Measurements from ENCODE around the gene HID1. TPM values are rescaled to one million over a fixed set of nuclear protein-coding genes. Genes with fewer than 3 reads are reported as not detected.
A peak's percentile ranks its signal among the peaks of the same experiment; 100 is the strongest.
"Not testable (repeated sequence)": the region's sequence is repeated elsewhere in the genome, so short reads cannot be mapped to it uniquely, and the experiment has no call there.

The HID1 gene
- total and polyA plus RNA-seq, 5 experiments from 2014 or later: 4.2 to 15.0 (median 6.9) TPM

- H3K4me1 Mint-ChIP-seq: peaks cover 3 to 9% (median 7%) of the 10 kb centered on the region in 4 donors
- H3K27me3 Mint-ChIP-seq: no peaks in the 10 kb centered on the region
- no peak overlapping the region for H3K4me3 Mint-ChIP-seq
- POLR2A ChIA-PET: interaction anchor here (0.6 kb wide), 1 partner anchor 31 kb away, joined by 3 read pairs; no protein-coding TSS in a partner anchor
- H3K9me3 Mint-ChIP-seq: no peaks in the 10 kb centered on the region
- no peak for DNase-seq
- no peak overlapping the region for H3K27ac Mint-ChIP-seq
- ATAC-seq: no peak
- H3K36me3 Mint-ChIP-seq: no peaks in the 10 kb centered on the region
These were observed 21.9 kb upstream of the HID1 start for GRCh38 chr17:74994440-74994839.

DNA sequence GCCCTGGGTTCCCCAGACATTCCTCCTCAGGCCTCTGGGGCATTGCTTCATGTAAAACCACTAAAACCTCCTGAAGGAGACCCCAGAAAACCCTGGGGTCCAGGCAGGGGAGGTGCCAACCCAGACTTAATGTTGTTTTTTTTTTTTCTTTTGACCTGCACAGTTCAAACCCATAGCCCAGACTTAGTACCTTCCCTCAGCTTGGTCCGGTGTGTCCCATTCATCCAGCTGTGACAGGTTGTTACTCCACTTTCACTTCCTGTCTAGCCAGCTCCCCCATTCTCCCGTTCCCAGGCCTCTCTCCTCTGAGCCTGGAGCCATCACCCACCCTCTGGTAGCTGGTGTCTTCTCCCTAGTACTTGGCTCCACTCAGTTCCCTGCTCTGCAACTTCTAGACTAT is 19.7 kb upstream of the HID1 start:
- POLR2A ChIA-PET: interaction anchor here (5.9 kb wide), 1 partner anchor 20 kb away, joined by 35 read pairs; the partner anchor contains the start of gene MRPL58
- Mint-ChIP-seq H3K36me3 (no peaks in the 10 kb centered on the region), H3K4me3 (no peak overlapping the region), H3K27me3 (peaks cover 0 to under 1% (median 0%) of the 10 kb centered on the region in 5 donors), H3K4me1 (peaks cover 1 to 5% (median 2%) of the 10 kb centered on the region in 4 donors), H3K9me3 (no peaks in the 10 kb centered on the region), H3K27ac (no peak overlapping the region)
- ATAC-seq: no peak
- DNase-seq: no peak

- Mint-ChIP-seq H3K4me3 (peak overlapping the region in 1 of 10 donors; percentile 56), H3K27me3 (peaks cover 0 to 2% (median 0%) of the 10 kb centered on the region in 5 donors), H3K4me1 (peaks cover 6 to 13% (median 7%) of the 10 kb centered on the region in 4 donors), H3K9me3 (no peaks in the 10 kb centered on the region), H3K27ac (no peak overlapping the region), H3K36me3 (no peaks in the 10 kb centered on the region)
- DNase-seq (no peak), ATAC-seq (no peak)
- POLR2A ChIA-PET: interaction anchor here (0.7 to 5.9 kb wide), 2 partner anchors 21 to 345 kb away, joined by 5 to 35 read pairs; partner anchors contain the start of gene MRPL58
These were observed 18.1 kb upstream of the HID1 start for GRCh38 chr17:74990581-74991105.

DNA sequence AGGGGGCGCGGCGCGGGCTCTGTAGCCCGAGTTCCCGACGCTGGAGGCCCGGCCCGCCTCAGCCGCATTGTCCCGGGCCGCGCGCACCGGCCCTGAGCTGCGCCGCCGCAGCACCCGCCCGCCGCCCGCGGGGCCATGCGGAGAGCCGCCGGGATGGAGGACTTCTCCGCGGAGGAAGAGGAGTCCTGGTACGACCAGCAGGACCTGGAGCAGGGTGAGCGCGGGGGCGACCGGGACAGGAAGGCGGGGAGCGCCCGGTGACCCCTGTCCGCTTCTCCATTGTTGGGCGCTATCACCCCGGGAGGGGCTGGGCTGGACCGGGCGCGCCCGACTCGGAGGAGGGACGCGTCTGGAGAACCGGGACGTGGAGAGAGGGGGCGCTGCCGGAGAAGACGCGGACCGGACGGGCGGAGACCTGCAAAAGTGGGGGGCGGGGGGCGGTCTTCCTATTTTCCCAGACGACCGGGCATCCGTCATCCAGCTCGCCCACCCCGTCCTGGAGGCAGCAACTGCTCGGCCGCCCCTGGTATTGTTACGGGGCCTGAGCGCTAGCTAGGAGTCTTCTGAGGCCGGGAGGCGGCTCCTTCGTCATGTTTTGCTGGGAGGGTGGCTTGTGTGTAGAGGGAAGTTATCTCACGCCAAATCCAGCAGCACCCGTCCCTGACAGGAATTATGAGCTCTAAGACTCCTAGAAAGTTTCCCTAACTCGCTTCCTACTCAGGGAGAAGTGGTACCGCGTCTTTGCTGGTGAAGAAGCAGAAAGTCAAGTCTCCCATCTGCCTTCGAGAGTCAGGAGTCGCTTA is 15.6 kb upstream of the HID1 start:
- peak overlapping the region in 3 of 10 donors; percentile 7 to 41 (median 41) for H3K27ac Mint-ChIP-seq
- H3K27me3 Mint-ChIP-seq: peaks cover 0 to 5% (median 0%) of the 10 kb centered on the region in 5 donors
- ATAC-seq (peak; percentile 54 to 62), DNase-seq (peak in 3 of 10 donors; percentile 16 to 31 (median 19))
- H3K36me3 Mint-ChIP-seq: no peaks in the 10 kb centered on the region
- H3K4me3 Mint-ChIP-seq: peak overlapping the region; percentile 71 to 86 (median 77)
- peaks cover 6 to 15% (median 7%) of the 10 kb centered on the region in 4 donors for H3K4me1 Mint-ChIP-seq
- H3K9me3 Mint-ChIP-seq: no peaks in the 10 kb centered on the region
- POLR2A ChIA-PET: interaction anchor here (0.5 to 5.9 kb wide), 7 partner anchors 15 to 144 kb away, joined by 3 to 35 read pairs (median 6); partner anchors contain the start of gene MRPL58

DNA sequence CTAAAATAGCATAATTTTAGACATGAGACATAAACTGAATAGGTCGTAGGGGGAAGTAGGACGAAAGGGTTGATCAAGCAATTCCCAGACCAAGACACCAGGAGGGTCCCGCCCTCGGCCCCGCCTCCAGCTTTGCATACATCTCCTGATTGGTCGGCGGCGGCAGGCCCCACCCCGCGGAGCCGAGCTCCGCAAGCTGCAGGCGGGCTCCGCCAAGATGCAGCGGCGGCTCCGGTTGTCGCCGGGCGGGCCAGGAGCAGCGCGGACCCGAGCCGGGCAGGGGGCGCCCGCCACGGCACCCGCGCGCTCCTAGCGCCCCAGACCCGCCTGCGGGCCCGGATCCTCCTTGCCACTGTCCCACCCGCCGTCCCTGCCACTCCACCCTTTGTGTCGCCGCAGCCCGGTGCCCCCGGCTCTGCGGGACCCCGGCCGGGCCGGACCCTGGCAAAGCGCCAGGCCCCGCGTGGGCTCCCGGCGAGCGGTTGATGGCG is 14.9 kb upstream of the HID1 start, which contains the start of gene CDR2L:
Gene CDR2L (plus strand): TSS at position 215 of the 491 bp plus-strand sequence. CDS start 412 bp downstream, outside the sequence.
- peaks cover 0 to 5% (median 0%) of the 10 kb centered on the region in 5 donors for H3K27me3 Mint-ChIP-seq
- POLR2A ChIA-PET: interaction anchor here (0.7 to 5.9 kb wide), 8 partner anchors 14 to 49 kb away, joined by 3 to 35 read pairs (median 6); partner anchors contain the start of gene MRPL58
- H3K36me3 Mint-ChIP-seq: no peaks in the 10 kb centered on the region
- H3K9me3 Mint-ChIP-seq: no peaks in the 10 kb centered on the region
- ATAC-seq (peak; percentile 95), DNase-seq (peak; percentile 83 to 94 (median 91))
- peaks cover 5 to 19% (median 9%) of the 10 kb centered on the region in 4 donors for H3K4me1 Mint-ChIP-seq
- H3K27ac Mint-ChIP-seq: peak within 1 kb of the TSS in 7 of 10 donors; percentile 5 to 89 (median 49)
- H3K4me3 Mint-ChIP-seq: peak within 1 kb of the TSS; percentile 79 to 92 (median 87)

DNA sequence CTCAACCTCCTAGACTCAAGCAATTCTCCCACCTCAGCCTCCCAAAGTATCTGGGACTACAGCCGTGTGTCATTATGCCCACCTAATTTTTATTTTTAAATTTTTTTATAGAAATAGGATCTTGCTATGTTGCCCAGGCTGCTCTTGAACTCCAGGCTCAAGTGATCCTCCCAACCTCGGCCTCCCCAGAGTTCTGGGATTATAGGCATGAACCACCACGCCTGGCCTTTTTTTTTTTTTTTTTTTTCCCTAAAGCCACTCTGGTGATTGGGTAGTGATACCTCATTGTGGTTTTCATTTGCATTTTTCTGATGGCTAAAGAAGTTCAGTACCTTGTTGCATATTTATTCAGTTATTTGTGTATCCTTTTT is 13.6 kb upstream of the HID1 start:
- Mint-ChIP-seq H3K4me3 (peak overlapping the region in 2 of 10 donors; percentile 80 to 84), H3K4me1 (peaks cover 8 to 29% (median 18%) of the 10 kb centered on the region in 4 donors), H3K27me3 (peaks cover 0 to 5% (median 0%) of the 10 kb centered on the region in 5 donors), H3K36me3 (no peaks in the 10 kb centered on the region), H3K27ac (no peak overlapping the region), H3K9me3 (no peaks in the 10 kb centered on the region)
- DNase-seq (no peak), ATAC-seq (no peak)
- POLR2A ChIA-PET: interaction anchor here (0.7 kb wide), 1 partner anchor 49 kb away, joined by 4 read pairs; no protein-coding TSS in a partner anchor

- POLR2A ChIA-PET: interaction anchor here (0.6 to 2.6 kb wide), 5 partner anchors 11 to 286 kb away, joined by 3 to 11 read pairs (median 3); partner anchors contain the start of genes HID1 and MRPL58
- peak; percentile 2 to 6 for ATAC-seq
- Mint-ChIP-seq H3K27me3 (peaks cover 0 to 11% (median 0%) of the 10 kb centered on the region in 5 donors), H3K4me3 (peak overlapping the region; percentile 74 to 93 (median 88)), H3K27ac (peak overlapping the region; percentile 43 to 96 (median 90)), H3K4me1 (peaks cover 8 to 35% (median 25%) of the 10 kb centered on the region in 4 donors)
- H3K9me3 Mint-ChIP-seq, H3K36me3 Mint-ChIP-seq, DNase-seq: not testable (repeated sequence)
These were observed 10.2 kb upstream of the HID1 start for GRCh38 chr17:74982663-74983313.

- DNase-seq: peak; percentile 64 to 90 (median 80)
- ATAC-seq: peak; percentile 91 to 94
- H3K27ac Mint-ChIP-seq: peak overlapping the region; percentile 71 to 98 (median 92)
- H3K9me3 Mint-ChIP-seq: no peaks in the 10 kb centered on the region
- peaks cover 6 to 32% (median 23%) of the 10 kb centered on the region in 4 donors for H3K4me1 Mint-ChIP-seq
- POLR2A ChIA-PET: interaction anchor here (1.4 to 2.6 kb wide), 2 partner anchors 10 to 31 kb away, joined by 5 to 11 read pairs; partner anchors contain the start of genes HID1 and MRPL58
- H3K36me3 Mint-ChIP-seq: no peaks in the 10 kb centered on the region
- peak overlapping the region; percentile 86 to 94 (median 90) for H3K4me3 Mint-ChIP-seq
- peaks cover 0 to 11% (median 0%) of the 10 kb centered on the region in 5 donors for H3K27me3 Mint-ChIP-seq
These were observed 9.6 kb upstream of the HID1 start for GRCh38 chr17:74981979-74982662.

GRCh38 chr17:74981318-74981978 is 8.9 kb upstream of the HID1 start:
- Mint-ChIP-seq H3K4me1 (peaks cover 4 to 26% (median 18%) of the 10 kb centered on the region in 4 donors), H3K36me3 (no peaks in the 10 kb centered on the region), H3K9me3 (no peaks in the 10 kb centered on the region), H3K27ac (peak overlapping the region; percentile 49 to 98 (median 92)), H3K27me3 (peaks cover 0 to 12% (median 0%) of the 10 kb centered on the region in 5 donors), H3K4me3 (peak overlapping the region; percentile 86 to 94 (median 90))
- DNase-seq (no peak), ATAC-seq (peak; percentile 31 to 33)
- POLR2A ChIA-PET: no interaction called here

DNA sequence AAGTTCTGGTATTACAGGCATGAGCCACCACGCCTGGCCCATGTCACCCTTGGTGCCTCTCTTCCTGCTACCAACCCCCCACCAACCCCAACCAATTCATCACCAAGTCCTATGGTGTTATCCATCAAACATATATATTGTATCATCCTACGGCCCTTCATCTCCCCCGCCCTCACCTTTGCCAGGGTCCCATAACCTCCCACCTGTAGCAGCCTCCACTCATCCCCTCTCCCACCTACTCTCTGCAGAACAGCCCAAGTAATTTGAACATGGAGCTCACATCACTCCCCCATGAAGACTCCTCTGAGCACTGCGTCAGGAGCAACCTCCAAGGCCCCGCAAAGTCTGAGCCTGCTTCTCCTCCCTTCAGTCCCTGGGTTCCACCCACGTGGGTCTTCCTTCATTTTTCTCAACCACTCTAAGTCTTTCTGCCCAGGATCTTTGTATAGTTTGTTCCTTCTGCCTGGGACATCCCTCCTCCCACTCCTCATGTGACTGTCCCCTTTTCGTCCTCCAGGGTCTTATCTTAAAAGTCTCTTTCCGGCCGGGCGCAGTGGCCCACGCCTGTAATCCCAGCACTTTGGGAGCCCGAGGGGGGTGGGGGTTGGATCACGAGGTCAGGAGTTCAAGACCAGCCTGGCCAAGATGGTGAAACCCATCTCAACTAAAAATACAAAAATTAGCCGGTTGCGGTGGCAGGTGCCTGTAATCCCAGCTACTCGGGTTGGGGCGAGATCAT is 7.0 kb upstream of the HID1 start:
- POLR2A ChIA-PET: interaction anchor here (0.7 kb wide), 1 partner anchor 834 kb away, joined by 4 read pairs; no protein-coding TSS in a partner anchor
- no peak for ATAC-seq
- H3K4me3 Mint-ChIP-seq: peak overlapping the region in 8 of 10 donors; percentile 4 to 75 (median 30)
- H3K36me3 Mint-ChIP-seq: no peaks in the 10 kb centered on the region
- no peaks in the 10 kb centered on the region for H3K9me3 Mint-ChIP-seq
- DNase-seq: no peak
- peaks cover 4 to 24% (median 18%) of the 10 kb centered on the region in 4 donors for H3K4me1 Mint-ChIP-seq
- peaks cover 0 to 17% (median 0%) of the 10 kb centered on the region in 5 donors for H3K27me3 Mint-ChIP-seq
- H3K27ac Mint-ChIP-seq: peak overlapping the region in 4 of 10 donors; percentile 11 to 54 (median 35)

Data from naive thymus-derived CD8-positive, alpha-beta T cell (primary cell).